ENCODE data around the gene DNER.

Gene DNER

DNA sequence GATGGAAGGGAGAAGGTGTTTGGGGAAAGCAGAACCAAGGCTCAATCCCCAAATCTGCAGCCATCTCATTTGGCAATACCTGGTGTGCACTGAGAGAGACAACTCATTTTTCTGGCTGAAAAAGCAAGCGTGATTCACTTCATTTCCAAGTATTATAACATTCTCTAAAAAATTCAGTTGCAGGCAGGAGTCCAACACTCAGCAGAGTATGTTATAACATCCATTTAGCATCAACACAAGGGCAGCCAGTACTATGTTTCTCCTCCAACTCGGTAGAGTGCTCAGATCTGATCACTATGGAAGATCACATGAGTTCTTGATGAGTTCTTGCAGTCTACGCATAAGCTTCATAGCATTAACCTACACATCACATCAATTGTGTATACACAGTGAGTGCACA, 343.8 kb downstream of the DNER start:
- Histone ChIP-seq H3K9ac (ENCODE audit: low read length) (no peak overlapping the region), H3K79me2 (ENCODE audit: insufficient read depth, low read length) (no peaks in the 10 kb centered on the region), H3K36me3 (ENCODE audit: insufficient read depth, low read length) (no peaks in the 10 kb centered on the region), H3K9me2 (ENCODE audit: low read depth, low read length) (no peaks in the 10 kb centered on the region), H3F3A (ENCODE audit: insufficient read depth, low read length) (no peaks in the 10 kb centered on the region), H3K4me1 (ENCODE audit: insufficient read depth, low read length, severe bottlenecking) (no peaks in the 10 kb centered on the region), H3K4me3 (ENCODE audit: low read depth, low read length, poor library complexity, severe bottlenecking) (no peak overlapping the region), H3K9me3 (ENCODE audit: low read length) (no peaks in the 10 kb centered on the region), H3K4me2 (ENCODE audit: low read length) (no peak overlapping the region), H2AFZ (ENCODE audit: low read length) (no peak overlapping the region), H4K20me1 (ENCODE audit: insufficient read depth, low read length) (no peaks in the 10 kb centered on the region), H3K27me3 (ENCODE audit: insufficient read depth, low read length) (no peaks in the 10 kb centered on the region), H3K27ac (ENCODE audit: low read depth, low read length, poor library complexity, severe bottlenecking) (no peak overlapping the region)
- TF ChIP-seq EZH2 (IDR thresholded peaks at IDR 0.05; ENCODE audit: borderline replicate concordance, low read length) (no peak), CTCF (IDR thresholded peaks at IDR 0.05; ENCODE audit: low read length) (no peak)

DNA sequence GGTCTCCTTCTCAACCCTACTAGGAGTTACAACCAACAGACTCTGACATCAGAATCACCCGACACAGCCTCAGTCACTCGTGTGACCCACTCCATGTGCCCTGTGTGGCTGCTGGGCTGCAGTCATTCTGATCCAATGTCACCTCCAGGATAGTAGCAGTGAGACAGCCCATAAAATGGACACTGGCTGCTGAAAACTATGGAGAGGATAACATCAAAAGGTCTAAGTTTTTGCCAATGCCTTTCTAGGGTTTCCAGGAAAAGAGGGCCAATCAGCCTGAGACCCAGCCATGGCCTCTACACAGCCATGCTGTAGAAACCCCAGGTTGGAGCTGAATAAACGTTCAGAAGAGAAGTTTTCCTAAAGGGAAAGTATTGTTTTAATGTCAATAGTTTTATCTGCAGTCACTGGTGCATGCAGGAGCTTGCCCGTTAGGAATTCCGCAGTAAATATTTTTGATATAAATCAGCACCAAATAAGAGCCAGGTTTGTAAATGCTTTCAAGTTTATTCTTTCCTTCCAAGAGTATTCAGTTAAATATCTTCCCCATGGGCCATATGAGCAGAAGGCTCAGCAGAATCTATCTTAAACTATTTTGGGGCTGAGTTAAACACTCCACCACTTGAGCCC, 351.1 kb downstream of the DNER start:
- Histone ChIP-seq H3F3A (ENCODE audit: insufficient read depth, low read length) (no peaks in the 10 kb centered on the region), H3K27me3 (ENCODE audit: insufficient read depth, low read length) (no peaks in the 10 kb centered on the region), H3K4me1 (ENCODE audit: insufficient read depth, low read length, severe bottlenecking) (no peaks in the 10 kb centered on the region), H2AFZ (ENCODE audit: low read length) (no peak overlapping the region), H3K9me2 (ENCODE audit: low read depth, low read length) (no peaks in the 10 kb centered on the region), H3K36me3 (ENCODE audit: insufficient read depth, low read length) (no peaks in the 10 kb centered on the region), H3K4me3 (ENCODE audit: low read depth, low read length, poor library complexity, severe bottlenecking) (no peak overlapping the region), H3K27ac (ENCODE audit: low read depth, low read length, poor library complexity, severe bottlenecking) (no peak overlapping the region), H3K79me2 (ENCODE audit: insufficient read depth, low read length) (no peaks in the 10 kb centered on the region), H4K20me1 (ENCODE audit: insufficient read depth, low read length) (no peaks in the 10 kb centered on the region), H3K4me2 (ENCODE audit: low read length) (no peak overlapping the region), H3K9me3 (ENCODE audit: low read length) (no peaks in the 10 kb centered on the region), H3K9ac (ENCODE audit: low read length) (no peak overlapping the region)
- TF ChIP-seq CTCF (IDR thresholded peaks at IDR 0.05; ENCODE audit: low read length) (no peak), EZH2 (IDR thresholded peaks at IDR 0.05; ENCODE audit: borderline replicate concordance, low read length) (no peak)

- TF ChIP-seq CTCF (IDR thresholded peaks at IDR 0.05; ENCODE audit: low read length) = no peak
- Histone ChIP-seq H3K9me2 (ENCODE audit: low read depth, low read length) (no peaks in the 10 kb centered on the region), H3F3A (ENCODE audit: insufficient read depth, low read length) (no peaks in the 10 kb centered on the region), H3K27me3 (ENCODE audit: insufficient read depth, low read length) (no peaks in the 10 kb centered on the region), H3K9me3 (ENCODE audit: low read length) (no peaks in the 10 kb centered on the region), H3K4me2 (ENCODE audit: low read length) (no peak overlapping the region), H2AFZ (ENCODE audit: low read length) (no peak overlapping the region), H4K20me1 (ENCODE audit: insufficient read depth, low read length) (no peaks in the 10 kb centered on the region), H3K36me3 (ENCODE audit: insufficient read depth, low read length) (no peaks in the 10 kb centered on the region), H3K9ac (ENCODE audit: low read length) (no peak overlapping the region), H3K4me3 (ENCODE audit: low read depth, low read length, poor library complexity, severe bottlenecking) (no peak overlapping the region), H3K27ac (ENCODE audit: low read depth, low read length, poor library complexity, severe bottlenecking) (no peak overlapping the region), H3K4me1 (ENCODE audit: insufficient read depth, low read length, severe bottlenecking) (no peaks in the 10 kb centered on the region), H3K79me2 (ENCODE audit: insufficient read depth, low read length) (no peaks in the 10 kb centered on the region)
These were observed 363.5 kb downstream of the DNER start for GRCh38 chr2:229350883-229351282.
